Breast epithelium (tissue), 3 donors: ENCODE data around the gene NDST1.

ENCODE experiments used
- CTCF ChIP-seq, 3 donors: fragments of 450-650 bp; IDR thresholded peaks; one replicate each; pipeline ENCODE4 v1.5.1; 2016 to 2017; ENCODE audit warnings: antibody characterized with exemption in 3 of 3, mild to moderate bottlenecking in 3 of 3, moderate library complexity in 3 of 3
- POLR2A ChIP-seq: fragments of 450-650 bp; IDR thresholded peaks from one replicate; pipeline ENCODE4 v1.6.1; 2016; ENCODE audit warnings: antibody characterized with exemption, mild to moderate bottlenecking, moderate library complexity

- TF ChIP-seq CTCF (IDR thresholded peaks at IDR 0.05): no peak
- no peak for TF ChIP-seq POLR2A
Observed at GRCh38 chr5:150508277-150508640, 328 bp downstream of the NDST1 start.
